Progenitor cell of endocrine pancreas (in vitro differentiated cells): ENCODE results near the gene GPR78. TPM values are rescaled to one million over a fixed set of nuclear protein-coding genes. Genes with fewer than 3 reads are reported as not detected.

ENCODE experiments used
- DNase-seq: peaks from one replicate; pipeline ENCODE4 v3.0.0; 2021; ENCODE audit warnings: low spot score; ENCODE audit not compliant: unreplicated experiment
- H3K27ac Mint-ChIP-seq: 2 replicates; pipeline ENCODE4 v1.8.0; 2021; ENCODE audit warnings: mild to moderate bottlenecking, moderate library complexity, mixed read lengths
- H3K27me3 Mint-ChIP-seq: 2 replicates; pipeline ENCODE4 v1.8.0; 2021; ENCODE audit warnings: mixed read lengths
- H3K36me3 Mint-ChIP-seq: 2 replicates; pipeline ENCODE4 v1.8.0; 2022; ENCODE audit warnings: mixed read lengths; ENCODE audit not compliant: insufficient read depth
- H3K4me1 Mint-ChIP-seq: 2 replicates; pipeline ENCODE4 v1.8.0; 2021; ENCODE audit warnings: low read depth, mixed read lengths
- H3K4me3 Mint-ChIP-seq: 2 replicates; pipeline ENCODE4 v1.8.0; 2021; ENCODE audit warnings: low read depth, mild to moderate bottlenecking, moderate library complexity, mixed read lengths
- H3K9me3 Mint-ChIP-seq: 2 replicates; pipeline ENCODE4 v1.8.0; 2021; ENCODE audit warnings: low read depth, mixed read lengths
- CTCF ChIP-seq: fragments of 200-600 bp; sonication (generic); IDR thresholded peaks from one replicate; pipeline ENCODE4 v1.5.0; 2021; ENCODE audit warnings: antibody characterized with exemption, mild to moderate bottlenecking; ENCODE audit not compliant: unreplicated experiment
- total RNA-seq: library from RNA; stranded (reverse); gene quantifications from 2 replicates; pipeline ENCODE4 v1.2.1, GENCODE V29; 2021

Gene GPR78
- total RNA-seq, 1 donor from 2014 or later: 0.31 TPM

GRCh38 chr4:8599657-8600056 is 19.5 kb downstream of the GPR78 start:
- H3K9me3 Mint-ChIP-seq: no peaks in the 10 kb centered on the region
- no peak for DNase-seq
- H3K4me1 Mint-ChIP-seq: no peaks in the 10 kb centered on the region
- no peak for TF ChIP-seq CTCF
- no peak overlapping the region for H3K27ac Mint-ChIP-seq
- H3K36me3 Mint-ChIP-seq: no peaks in the 10 kb centered on the region
- peaks cover 4% of the 10 kb centered on the region for H3K27me3 Mint-ChIP-seq
- no peak overlapping the region for H3K4me3 Mint-ChIP-seq

GRCh38 chr4:8600266-8600665 is 20.1 kb downstream of the GPR78 start:
- no peak overlapping the region for H3K27ac Mint-ChIP-seq
- no peak overlapping the region for H3K4me3 Mint-ChIP-seq
- H3K27me3 Mint-ChIP-seq: peaks cover 4% of the 10 kb centered on the region
- no peaks in the 10 kb centered on the region for H3K36me3 Mint-ChIP-seq
- no peak for TF ChIP-seq CTCF
- no peak for DNase-seq
- no peaks in the 10 kb centered on the region for H3K9me3 Mint-ChIP-seq
- H3K4me1 Mint-ChIP-seq: no peaks in the 10 kb centered on the region

- Mint-ChIP-seq H3K4me3 (no peak overlapping the region), H3K36me3 (no peaks in the 10 kb centered on the region), H3K27ac (no peak overlapping the region)
Observed at GRCh38 chr4:8600686-8601085, 20.5 kb downstream of the GPR78 start.

GRCh38 chr4:8601086-8601485 is 20.9 kb downstream of the GPR78 start:
- Mint-ChIP-seq H3K27ac (no peak overlapping the region), H3K27me3 (peaks cover 4% of the 10 kb centered on the region), H3K36me3 (no peaks in the 10 kb centered on the region), H3K4me1 (no peaks in the 10 kb centered on the region), H3K9me3 (no peaks in the 10 kb centered on the region), H3K4me3 (no peak overlapping the region)
- no peak for DNase-seq
- TF ChIP-seq CTCF: no peak

More at GRCh38 chr4:8600686-8601085, 20.5 kb downstream of the GPR78 start:
- no peak for DNase-seq
- no peaks in the 10 kb centered on the region for H3K4me1 Mint-ChIP-seq
- no peak for TF ChIP-seq CTCF
- no peaks in the 10 kb centered on the region for H3K9me3 Mint-ChIP-seq
- H3K27me3 Mint-ChIP-seq: peaks cover 4% of the 10 kb centered on the region

- H3K36me3 Mint-ChIP-seq: no peaks in the 10 kb centered on the region
- no peak overlapping the region for H3K4me3 Mint-ChIP-seq
- no peaks in the 10 kb centered on the region for H3K4me1 Mint-ChIP-seq
Observed at GRCh38 chr4:8601556-8601955, 21.4 kb downstream of the GPR78 start.

More at GRCh38 chr4:8601556-8601955, 21.4 kb downstream of the GPR78 start:
- TF ChIP-seq CTCF: no peak
- no peak for DNase-seq
- Mint-ChIP-seq H3K27ac (no peak overlapping the region), H3K27me3 (peaks cover 4% of the 10 kb centered on the region), H3K9me3 (no peaks in the 10 kb centered on the region)
